ENCODE measurements around the gene UHRF2. TPM values are rescaled to one million over a fixed set of nuclear protein-coding genes. Genes with fewer than 3 reads are reported as not detected.

UHRF2 gene
- polyA plus RNA-seq, 1 of the 3 experiments (the other 2 are of a cell fraction): 24.1 TPM

DNA sequence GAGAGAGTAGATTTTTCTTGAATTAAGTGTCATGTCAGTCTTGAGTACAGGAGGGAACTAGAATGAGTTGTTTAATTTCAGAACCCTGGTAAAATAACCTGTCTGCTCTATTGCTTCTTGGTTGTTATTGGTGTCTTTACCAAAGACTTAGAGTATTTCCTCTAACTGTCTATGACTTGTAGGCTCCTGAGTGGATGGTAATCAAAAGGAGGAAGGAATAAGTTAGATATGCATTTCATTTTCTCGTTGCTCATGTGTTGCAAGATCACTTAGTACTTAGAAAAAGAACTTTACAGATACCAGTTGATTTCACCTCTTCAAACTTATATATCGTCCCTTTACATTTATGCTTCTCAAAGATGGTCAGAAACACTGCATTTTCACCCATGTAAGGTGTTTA, 31.1 kb downstream of the UHRF2 start (continued):
- TF ChIP-seq MEF2A (IDR thresholded peaks at IDR 0.05; ENCODE audit: borderline replicate concordance, low read depth): no peak
- TF ChIP-seq FOXM1 (IDR thresholded peaks at IDR 0.05; ENCODE audit: low read depth): no peak
- TF ChIP-seq SMC3 (IDR thresholded peaks at IDR 0.05; ENCODE audit: low read depth, low read length): no peak
- TF ChIP-seq FOXJ3 (CRISPR knock-in tag; IDR thresholded peaks at IDR 0.05): no peak
- TF ChIP-seq, protein P1, sequence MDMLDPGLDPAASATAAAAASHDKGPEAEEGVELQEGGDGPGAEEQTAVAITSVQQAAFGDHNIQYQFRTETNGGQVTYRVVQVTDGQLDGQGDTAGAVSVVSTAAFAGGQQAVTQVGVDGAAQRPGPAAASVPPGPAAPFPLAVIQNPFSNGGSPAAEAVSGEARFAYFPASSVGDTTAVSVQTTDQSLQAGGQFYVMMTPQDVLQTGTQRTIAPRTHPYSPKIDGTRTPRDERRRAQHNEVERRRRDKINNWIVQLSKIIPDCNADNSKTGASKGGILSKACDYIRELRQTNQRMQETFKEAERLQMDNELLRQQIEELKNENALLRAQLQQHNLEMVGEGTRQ (IDR thresholded peaks at IDR 0.05; ENCODE audit: borderline replicate concordance, low read depth, low read length): no peak
- no peak for TF ChIP-seq PBX3 (IDR thresholded peaks at IDR 0.05)

GRCh38 chr9:6449086-6449485, 36.1 kb downstream of the UHRF2 start:
- Histone ChIP-seq H3K9me3 (no peaks in the 10 kb centered on the region), H2AFZ (ENCODE audit: low read depth) (no peak overlapping the region), H4K20me1 (ENCODE audit: insufficient read depth) (peaks cover 87% of the 10 kb centered on the region), H3K79me2 (ENCODE audit: insufficient read depth) (peaks cover 100% of the 10 kb centered on the region), H3K27me3 (ENCODE audit: insufficient read depth) (no peaks in the 10 kb centered on the region), H3K9ac (no peak overlapping the region), H3F3A (replicated peaks; ENCODE audit: insufficient read depth) (peaks cover 5% of the 10 kb centered on the region), H3K27ac (ENCODE audit: low read depth in 2 of 2, low read length in 1 of 2) (peak overlapping the region in 1 of 2 experiments; percentile 45; a peak in 2 of 4 replicates), H3K36me3 (replicated peaks in 1 of 2; ENCODE audit: control insufficient read depth in 1 of 2, insufficient read depth in 2 of 2, low read length in 1 of 2) (peaks cover 0 to 36% of the 10 kb centered on the region in 2 experiments), H3K9me2 (no peaks in the 10 kb centered on the region), H3K4me2 (no peak overlapping the region), H3K4me1 (ENCODE audit: control insufficient read depth in 1 of 2, insufficient read depth in 2 of 2, low read depth in 1 of 2, low read length in 1 of 2) (peaks cover under 1 to 13% of the 10 kb centered on the region in 2 experiments; a peak in 3 of 4 replicates), H3K4me3 (ENCODE audit: low read depth in 2 of 2, low read length in 1 of 2) (no peak overlapping the region)
- ChIA-PET POLR2A (no interaction called here), CTCF (interaction anchor here (1.0 kb wide), 1 partner anchor 11 kb away, joined by 5 read pairs; no protein-coding TSS in a partner anchor)
- DNase-seq: no peak
- TF ChIP-seq, protein P2, sequence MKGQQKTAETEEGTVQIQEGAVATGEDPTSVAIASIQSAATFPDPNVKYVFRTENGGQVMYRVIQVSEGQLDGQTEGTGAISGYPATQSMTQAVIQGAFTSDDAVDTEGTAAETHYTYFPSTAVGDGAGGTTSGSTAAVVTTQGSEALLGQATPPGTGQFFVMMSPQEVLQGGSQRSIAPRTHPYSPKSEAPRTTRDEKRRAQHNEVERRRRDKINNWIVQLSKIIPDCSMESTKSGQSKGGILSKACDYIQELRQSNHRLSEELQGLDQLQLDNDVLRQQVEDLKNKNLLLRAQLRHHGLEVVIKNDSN (IDR thresholded peaks at IDR 0.05; ENCODE audit: borderline replicate concordance, low read depth): no peak
- TF ChIP-seq FOXM1 (IDR thresholded peaks at IDR 0.05; ENCODE audit: low read depth): no peak
- 82% methylated on average over 1 of the region's 1 CpG for WGBS (ENCODE audit: low lambda C conversion rate)

DNA sequence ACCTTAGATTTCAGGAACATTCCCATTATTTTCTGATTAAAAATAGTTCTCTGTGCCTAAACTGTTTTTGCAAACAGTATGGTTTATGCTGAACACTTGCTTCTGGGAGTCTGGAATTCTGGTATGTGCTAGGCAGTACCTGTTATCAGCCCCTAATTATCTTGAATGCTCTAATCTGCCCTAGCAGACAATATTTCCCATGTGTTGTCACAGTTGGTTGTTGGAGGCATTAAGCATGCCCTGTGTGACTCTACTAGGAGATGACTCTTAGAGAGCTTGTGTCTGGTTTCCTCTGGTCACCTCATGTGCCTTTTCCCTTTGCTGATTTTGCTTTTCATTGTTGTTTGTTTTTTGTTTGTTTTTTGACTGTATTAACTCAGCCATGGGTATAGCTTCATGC, 36.6 kb downstream of the UHRF2 start:
- CTCF ChIA-PET: interaction anchor here (1.0 kb wide), 1 partner anchor 12 kb away, joined by 5 read pairs; no protein-coding TSS in a partner anchor
- peak; percentile 36 for DNase-seq
- no peak overlapping the region for H3K9ac ChIP-seq
- peak overlapping the region in 1 of 2 experiments; percentile 45; a peak in 2 of 4 replicates for H3K27ac ChIP-seq (ENCODE audit: low read depth in 2 of 2, low read length in 1 of 2)
- peaks cover 100% of the 10 kb centered on the region for H3K79me2 ChIP-seq (ENCODE audit: insufficient read depth)
- TF ChIP-seq RCOR1 (IDR thresholded peaks at IDR 0.05; ENCODE audit: low read length): 0 out of 2 replicates have a peak, but pooled peaks have one; percentile 37
- no peak for TF ChIP-seq ELF1 (IDR thresholded peaks at IDR 0.05)
- no peak for TF ChIP-seq FOXJ3 (CRISPR knock-in tag; IDR thresholded peaks at IDR 0.05)
- no peak for TF ChIP-seq NFIC (IDR thresholded peaks at IDR 0.05; ENCODE audit: borderline replicate concordance)
- no peak for TF ChIP-seq GABPA (IDR thresholded peaks at IDR 0.05; ENCODE audit: low read depth)
- TF ChIP-seq YY1 (IDR thresholded peaks at IDR 0.05; ENCODE audit: low read depth): no peak
- no peak for TF ChIP-seq TAF1 (IDR thresholded peaks at IDR 0.05; ENCODE audit: borderline replicate concordance, low read depth, low read length)
- peak; percentile 77 for TF ChIP-seq GATA2 (CRISPR knock-in tag; IDR thresholded peaks at IDR 0.05)
- TF ChIP-seq, protein P3, sequence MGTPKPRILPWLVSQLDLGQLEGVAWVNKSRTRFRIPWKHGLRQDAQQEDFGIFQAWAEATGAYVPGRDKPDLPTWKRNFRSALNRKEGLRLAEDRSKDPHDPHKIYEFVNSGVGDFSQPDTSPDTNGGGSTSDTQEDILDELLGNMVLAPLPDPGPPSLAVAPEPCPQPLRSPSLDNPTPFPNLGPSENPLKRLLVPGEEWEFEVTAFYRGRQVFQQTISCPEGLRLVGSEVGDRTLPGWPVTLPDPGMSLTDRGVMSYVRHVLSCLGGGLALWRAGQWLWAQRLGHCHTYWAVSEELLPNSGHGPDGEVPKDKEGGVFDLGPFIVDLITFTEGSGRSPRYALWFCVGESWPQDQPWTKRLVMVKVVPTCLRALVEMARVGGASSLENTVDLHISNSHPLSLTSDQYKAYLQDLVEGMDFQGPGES (IDR thresholded peaks at IDR 0.05; ENCODE audit: low read depth, low read length): no peak
- TF ChIP-seq EP300 (IDR thresholded peaks at IDR 0.05; ENCODE audit: borderline replicate concordance in 1 of 2, low read depth in 1 of 2, low read length in 1 of 2): 0 out of 4 replicates have a peak, but pooled peaks of 1 of the 2 experiments have one; percentile 28
- TF ChIP-seq, protein P4, sequence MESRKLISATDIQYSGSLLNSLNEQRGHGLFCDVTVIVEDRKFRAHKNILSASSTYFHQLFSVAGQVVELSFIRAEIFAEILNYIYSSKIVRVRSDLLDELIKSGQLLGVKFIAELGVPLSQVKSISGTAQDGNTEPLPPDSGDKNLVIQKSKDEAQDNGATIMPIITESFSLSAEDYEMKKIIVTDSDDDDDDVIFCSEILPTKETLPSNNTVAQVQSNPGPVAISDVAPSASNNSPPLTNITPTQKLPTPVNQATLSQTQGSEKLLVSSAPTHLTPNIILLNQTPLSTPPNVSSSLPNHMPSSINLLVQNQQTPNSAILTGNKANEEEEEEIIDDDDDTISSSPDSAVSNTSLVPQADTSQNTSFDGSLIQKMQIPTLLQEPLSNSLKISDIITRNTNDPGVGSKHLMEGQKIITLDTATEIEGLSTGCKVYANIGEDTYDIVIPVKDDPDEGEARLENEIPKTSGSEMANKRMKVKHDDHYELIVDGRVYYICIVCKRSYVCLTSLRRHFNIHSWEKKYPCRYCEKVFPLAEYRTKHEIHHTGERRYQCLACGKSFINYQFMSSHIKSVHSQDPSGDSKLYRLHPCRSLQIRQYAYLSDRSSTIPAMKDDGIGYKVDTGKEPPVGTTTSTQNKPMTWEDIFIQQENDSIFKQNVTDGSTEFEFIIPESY (IDR thresholded peaks at IDR 0.05; ENCODE audit: borderline replicate concordance, low read depth): no peak
- no peak for TF ChIP-seq MEF2A (IDR thresholded peaks at IDR 0.05; ENCODE audit: borderline replicate concordance, low read depth)
- TF ChIP-seq TCF12 (IDR thresholded peaks at IDR 0.05): no peak
- peaks cover 0 to 36% of the 10 kb centered on the region in 2 experiments for H3K36me3 ChIP-seq (replicated peaks in 1 of 2; ENCODE audit: control insufficient read depth in 1 of 2, insufficient read depth in 2 of 2, low read length in 1 of 2)
- H2AFZ ChIP-seq (ENCODE audit: low read depth): no peak overlapping the region
- no peak overlapping the region for H3K4me2 ChIP-seq
- H3K9me2 ChIP-seq: no peaks in the 10 kb centered on the region
- H3K4me3 ChIP-seq (ENCODE audit: low read depth in 2 of 2, low read length in 1 of 2): no peak overlapping the region
- H3K27me3 ChIP-seq (ENCODE audit: insufficient read depth): no peaks in the 10 kb centered on the region
- POLR2A ChIA-PET: no interaction called here
- peaks cover 0 to 13% of the 10 kb centered on the region in 2 experiments; a peak in 2 of 4 replicates for H3K4me1 ChIP-seq (ENCODE audit: control insufficient read depth in 1 of 2, insufficient read depth in 2 of 2, low read depth in 1 of 2, low read length in 1 of 2)
- peaks cover 87% of the 10 kb centered on the region for H4K20me1 ChIP-seq (ENCODE audit: insufficient read depth)
- peaks cover 5% of the 10 kb centered on the region for H3F3A ChIP-seq (replicated peaks; ENCODE audit: insufficient read depth)
- H3K9me3 ChIP-seq: no peaks in the 10 kb centered on the region

Measured in SK-N-SH (cell line).